Measurements from ENCODE around the gene SFR1.
A peak's percentile ranks its signal among the peaks of the same experiment; 100 is the strongest.

The SFR1 gene

GRCh38 chr10:104121485-104122224 lies at the start of gene SFR1:
Gene SFR1 (plus strand): TSS chr10:104122171. CDS start chr10:104122184, 13 bp downstream.
- DNase-seq, result peak; percentile 99

GRCh38 chr10:104072786-104073185 lies 49.2 kb upstream of the SFR1 start:
- DNase-seq, result no peak

- DNase-seq, result no peak
Measured at GRCh38 chr10:104074505-104074904, 47.5 kb upstream of the SFR1 start.

- DNase-seq, result no peak
Measured at GRCh38 chr10:104076743-104077160, 45.2 kb upstream of the SFR1 start.

- no peak for DNase-seq
Measured at GRCh38 chr10:104077247-104077646, 44.7 kb upstream of the SFR1 start.

- DNase-seq, result no peak
Measured at GRCh38 chr10:104077663-104078151, 44.3 kb upstream of the SFR1 start.

GRCh38 chr10:104080762-104081161 lies 41.2 kb upstream of the SFR1 start:
- peak; percentile 39 for DNase-seq

- no peak for DNase-seq
Measured at GRCh38 chr10:104081998-104082397, 40.0 kb upstream of the SFR1 start.

GRCh38 chr10:104084482-104085142 lies 37.4 kb upstream of the SFR1 start:
- no peak for DNase-seq

- no peak for DNase-seq
Measured at GRCh38 chr10:104085801-104086400, 36.1 kb upstream of the SFR1 start, which contains the start of gene COL17A1. Gene COL17A1 (minus strand): TSS chr10:104085880. CDS start chr10:104080673, 5,207 bp downstream.

GRCh38 chr10:104088239-104088638 lies 33.7 kb upstream of the SFR1 start:
- DNase-seq, result no peak

- no peak for DNase-seq
Measured at GRCh38 chr10:104089621-104090020, 32.4 kb upstream of the SFR1 start.

- DNase-seq, result no peak
Measured at GRCh38 chr10:104090611-104091010, 31.4 kb upstream of the SFR1 start.

- DNase-seq, result no peak
Measured at GRCh38 chr10:104092749-104093148, 29.2 kb upstream of the SFR1 start.

- no peak for DNase-seq
Measured at GRCh38 chr10:104096692-104097091, 25.3 kb upstream of the SFR1 start.

GRCh38 chr10:104098358-104098925 lies 23.5 kb upstream of the SFR1 start:
- no peak for DNase-seq

GRCh38 chr10:104099269-104099668 lies 22.7 kb upstream of the SFR1 start:
- no peak for DNase-seq

- DNase-seq, result no peak
Measured at GRCh38 chr10:104099941-104100340, 22.0 kb upstream of the SFR1 start.

- no peak for DNase-seq
Measured at GRCh38 chr10:104100795-104101194, 21.2 kb upstream of the SFR1 start.

GRCh38 chr10:104101902-104102301 lies 20.1 kb upstream of the SFR1 start:
- no peak for DNase-seq

GRCh38 chr10:104103956-104104355 lies 18.0 kb upstream of the SFR1 start:
- no peak for DNase-seq

GRCh38 chr10:104104418-104104817 lies 17.6 kb upstream of the SFR1 start:
- no peak for DNase-seq

- DNase-seq, result no peak
Measured at GRCh38 chr10:104104926-104105325, 17.0 kb upstream of the SFR1 start.
